WTC11 (cell line): ENCODE results near the gene ZNF407.

ENCODE experiments used
- JUN ChIP-seq: sonication (generic); formaldehyde crosslinking; IDR thresholded peaks from 2 replicates; pipeline ENCODE4 v1.8.0; 2023; ENCODE audit warnings: mild to moderate bottlenecking, missing genetic modification reagents
- TF ChIP-seq, protein P1 (sequence below): fragments of 200-600 bp; IDR thresholded peaks from 2 replicates; pipeline ENCODE4 v1.8.0; 2022; ENCODE audit warnings: antibody characterized with exemption
- TF ChIP-seq, protein P2 (sequence below): sonication (generic); formaldehyde crosslinking; IDR thresholded peaks from 2 replicates; pipeline ENCODE4 v1.8.0; 2023; ENCODE audit warnings: mild to moderate bottlenecking, missing genetic modification reagents

DNA sequence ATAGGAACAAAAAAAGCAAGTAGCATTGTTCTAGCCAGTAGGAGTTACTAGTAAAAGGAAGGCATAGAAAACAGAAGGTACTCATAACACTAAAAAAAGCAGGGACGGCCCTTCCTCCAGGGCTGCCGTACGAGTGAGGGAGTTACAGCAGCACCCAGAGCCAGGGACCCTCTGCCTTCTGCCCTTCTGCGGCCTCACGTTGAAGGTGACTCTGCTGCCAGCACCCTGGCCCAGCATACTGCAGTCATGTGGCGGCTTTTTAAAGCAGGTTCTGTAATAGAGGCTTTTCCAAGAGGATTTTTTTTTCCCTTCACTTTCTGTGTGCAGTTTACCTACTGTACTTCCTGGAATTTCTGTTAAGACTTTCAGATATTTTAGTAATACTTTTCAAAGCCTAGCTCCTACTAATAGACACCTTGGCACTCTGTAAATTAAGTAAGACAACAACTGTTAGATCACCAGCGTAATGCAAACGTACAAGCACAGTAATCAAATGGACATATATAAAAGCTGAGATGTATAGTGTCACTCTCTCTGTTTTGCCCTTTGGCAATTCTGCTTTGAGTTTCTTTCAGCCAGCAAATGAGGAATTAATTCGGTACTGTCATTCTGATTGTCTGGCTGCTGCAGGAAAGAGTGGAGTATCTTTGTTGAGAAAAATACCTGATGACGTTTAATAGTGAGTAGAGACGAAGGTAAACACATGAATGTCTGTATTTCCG, 449.7 kb downstream of the ZNF407 start:
- TF ChIP-seq, protein P1, sequence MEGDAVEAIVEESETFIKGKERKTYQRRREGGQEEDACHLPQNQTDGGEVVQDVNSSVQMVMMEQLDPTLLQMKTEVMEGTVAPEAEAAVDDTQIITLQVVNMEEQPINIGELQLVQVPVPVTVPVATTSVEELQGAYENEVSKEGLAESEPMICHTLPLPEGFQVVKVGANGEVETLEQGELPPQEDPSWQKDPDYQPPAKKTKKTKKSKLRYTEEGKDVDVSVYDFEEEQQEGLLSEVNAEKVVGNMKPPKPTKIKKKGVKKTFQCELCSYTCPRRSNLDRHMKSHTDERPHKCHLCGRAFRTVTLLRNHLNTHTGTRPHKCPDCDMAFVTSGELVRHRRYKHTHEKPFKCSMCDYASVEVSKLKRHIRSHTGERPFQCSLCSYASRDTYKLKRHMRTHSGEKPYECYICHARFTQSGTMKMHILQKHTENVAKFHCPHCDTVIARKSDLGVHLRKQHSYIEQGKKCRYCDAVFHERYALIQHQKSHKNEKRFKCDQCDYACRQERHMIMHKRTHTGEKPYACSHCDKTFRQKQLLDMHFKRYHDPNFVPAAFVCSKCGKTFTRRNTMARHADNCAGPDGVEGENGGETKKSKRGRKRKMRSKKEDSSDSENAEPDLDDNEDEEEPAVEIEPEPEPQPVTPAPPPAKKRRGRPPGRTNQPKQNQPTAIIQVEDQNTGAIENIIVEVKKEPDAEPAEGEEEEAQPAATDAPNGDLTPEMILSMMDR = no peak
- TF ChIP-seq, protein P2, sequence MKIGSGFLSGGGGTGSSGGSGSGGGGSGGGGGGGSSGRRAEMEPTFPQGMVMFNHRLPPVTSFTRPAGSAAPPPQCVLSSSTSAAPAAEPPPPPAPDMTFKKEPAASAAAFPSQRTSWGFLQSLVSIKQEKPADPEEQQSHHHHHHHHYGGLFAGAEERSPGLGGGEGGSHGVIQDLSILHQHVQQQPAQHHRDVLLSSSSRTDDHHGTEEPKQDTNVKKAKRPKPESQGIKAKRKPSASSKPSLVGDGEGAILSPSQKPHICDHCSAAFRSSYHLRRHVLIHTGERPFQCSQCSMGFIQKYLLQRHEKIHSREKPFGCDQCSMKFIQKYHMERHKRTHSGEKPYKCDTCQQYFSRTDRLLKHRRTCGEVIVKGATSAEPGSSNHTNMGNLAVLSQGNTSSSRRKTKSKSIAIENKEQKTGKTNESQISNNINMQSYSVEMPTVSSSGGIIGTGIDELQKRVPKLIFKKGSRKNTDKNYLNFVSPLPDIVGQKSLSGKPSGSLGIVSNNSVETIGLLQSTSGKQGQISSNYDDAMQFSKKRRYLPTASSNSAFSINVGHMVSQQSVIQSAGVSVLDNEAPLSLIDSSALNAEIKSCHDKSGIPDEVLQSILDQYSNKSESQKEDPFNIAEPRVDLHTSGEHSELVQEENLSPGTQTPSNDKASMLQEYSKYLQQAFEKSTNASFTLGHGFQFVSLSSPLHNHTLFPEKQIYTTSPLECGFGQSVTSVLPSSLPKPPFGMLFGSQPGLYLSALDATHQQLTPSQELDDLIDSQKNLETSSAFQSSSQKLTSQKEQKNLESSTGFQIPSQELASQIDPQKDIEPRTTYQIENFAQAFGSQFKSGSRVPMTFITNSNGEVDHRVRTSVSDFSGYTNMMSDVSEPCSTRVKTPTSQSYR (CRISPR knock-in tag) = no peak
- TF ChIP-seq JUN (CRISPR knock-in tag) = no peak
